Fibroblast of skin of abdomen (primary cell): ENCODE measurements around the gene RANBP9.

Experiments used
- DNase-seq: peaks from one replicate; pipeline ENCODE4 v3.0.0-alpha.2; 2013

Gene RANBP9

GRCh38 chr6:13710552-13711323, 897 bp downstream of the RANBP9 start:
- DNase-seq = no peak

- DNase-seq = peak; percentile 58
Observed at GRCh38 chr6:13709689-13710551, 1.7 kb downstream of the RANBP9 start.

GRCh38 chr6:13708736-13709135, 2.9 kb downstream of the RANBP9 start:
- no peak for DNase-seq

GRCh38 chr6:13703496-13703895, 8.1 kb downstream of the RANBP9 start:
- no peak for DNase-seq

GRCh38 chr6:13702809-13703302, 8.8 kb downstream of the RANBP9 start:
- DNase-seq = no peak

- no peak for DNase-seq
Observed at GRCh38 chr6:13700232-13700631, 11.4 kb downstream of the RANBP9 start.

- no peak for DNase-seq
Observed at GRCh38 chr6:13698715-13699114, 12.9 kb downstream of the RANBP9 start.

- no peak for DNase-seq
Observed at GRCh38 chr6:13697857-13698256, 13.8 kb downstream of the RANBP9 start.

- DNase-seq = peak; percentile 89
Observed at GRCh38 chr6:13696226-13696625, 15.4 kb downstream of the RANBP9 start.

GRCh38 chr6:13695252-13695651, 16.4 kb downstream of the RANBP9 start:
- peak; percentile 43 for DNase-seq

GRCh38 chr6:13694562-13694961, 17.1 kb downstream of the RANBP9 start:
- DNase-seq = no peak

GRCh38 chr6:13689511-13690256, 22.0 kb downstream of the RANBP9 start:
- peak; percentile 38 for DNase-seq

GRCh38 chr6:13688692-13689196, 22.9 kb downstream of the RANBP9 start:
- no peak for DNase-seq

- no peak for DNase-seq
Observed at GRCh38 chr6:13687917-13688351, 23.7 kb downstream of the RANBP9 start.

GRCh38 chr6:13684855-13685254, 26.8 kb downstream of the RANBP9 start:
- DNase-seq = no peak

GRCh38 chr6:13683038-13683437, 28.6 kb downstream of the RANBP9 start:
- DNase-seq = no peak

- no peak for DNase-seq
Observed at GRCh38 chr6:13682346-13682745, 29.3 kb downstream of the RANBP9 start.

GRCh38 chr6:13681305-13682061, 30.2 kb downstream of the RANBP9 start:
- DNase-seq = no peak

- DNase-seq = no peak
Observed at GRCh38 chr6:13680448-13680968, 31.1 kb downstream of the RANBP9 start.

- DNase-seq = no peak
Observed at GRCh38 chr6:13679996-13680395, 31.6 kb downstream of the RANBP9 start.

- no peak for DNase-seq
Observed at GRCh38 chr6:13678255-13678983, 33.2 kb downstream of the RANBP9 start.
